OCI-LY7 (cell line): ENCODE data around the gene SLC16A3. TPM values are rescaled to one million over a fixed set of nuclear protein-coding genes. Genes with fewer than 3 reads are reported as not detected.

ENCODE experiments used
- BruUV-seq: library from RNA; stranded (reverse); fragments of 400-500 nt; replicated peaks from 2 replicates; lab custom pipeline; 2021; lab: Mats Ljungman, UMichigan
- CTCF ChIA-PET: fragments of 300-600 bp; sonication (Branson Sonifier 250); formaldehyde crosslinking; loops from one replicate; lab custom pipeline; 2022; ENCODE audit warnings: antibody characterized with exemption; ENCODE audit not compliant: unreplicated experiment; lab: Charles Lee
- POLR2A ChIA-PET: fragments of 300-600 bp; sonication (Branson Sonifier 250); formaldehyde crosslinking; loops from one replicate; lab custom pipeline; 2022; ENCODE audit warnings: antibody characterized with exemption; lab: Charles Lee
- DNase-seq: peaks from one replicate; pipeline ENCODE4 v3.0.0-alpha.2; 2015; ENCODE audit warnings: low spot score
- H2AFZ ChIP-seq: fragments of 200-600 bp; sonication (generic), shearing (Covaris generic); 2 replicates; pipeline ENCODE4 v1.6.1; 2014; ENCODE audit warnings: mild to moderate bottlenecking, antibody characterized with exemption, low read length, moderate library complexity
- H3K27ac ChIP-seq: fragments of 200-600 bp; sonication (generic); 2 replicates; pipeline ENCODE4 v1.5.1; 2014; ENCODE audit warnings: mixed run types, low read depth, mild to moderate bottlenecking, moderate library complexity, low read length, inconsistent platforms; ENCODE audit not compliant: poor library complexity, severe bottlenecking
- H3K36me3 ChIP-seq: fragments of 200-600 bp; sonication (generic); 2 replicates; pipeline ENCODE4 v1.6.1; 2014; ENCODE audit warnings: mild to moderate bottlenecking, antibody characterized with exemption, low read length, moderate library complexity, mixed read lengths; ENCODE audit not compliant: insufficient read depth
- H3K4me1 ChIP-seq: fragments of 200-600 bp; sonication (generic); 2 replicates; pipeline ENCODE4 v1.5.1; 2014; ENCODE audit warnings: mild to moderate bottlenecking, low read length; ENCODE audit not compliant: insufficient read depth, poor library complexity, severe bottlenecking
- H3K4me2 ChIP-seq: fragments of 200-600 bp; sonication (generic); 2 replicates; pipeline ENCODE4 v1.6.1; 2014; ENCODE audit warnings: mild to moderate bottlenecking, low read length
- H3K4me3 ChIP-seq: fragments of 200-600 bp; sonication (generic); 2 replicates; pipeline ENCODE4 v1.5.1; 2014; ENCODE audit warnings: mild to moderate bottlenecking, low read depth, low read length; ENCODE audit not compliant: poor library complexity, severe bottlenecking
- H3K79me2 ChIP-seq: fragments of 200-600 bp; sonication (generic); 2 replicates; pipeline ENCODE4 v1.6.1; 2016; ENCODE audit warnings: low read depth, mild to moderate bottlenecking, low read length, moderate library complexity, mixed read lengths; ENCODE audit not compliant: insufficient read depth
- H3K9me2 ChIP-seq: fragments of 200-600 bp; sonication (generic); 2 replicates; pipeline ENCODE4 v1.6.1; 2016; ENCODE audit warnings: mild to moderate bottlenecking, low read length, mixed read lengths; ENCODE audit not compliant: insufficient read depth
- H3K9me3 ChIP-seq: fragments of 200-600 bp; sonication (generic); 2 replicates; pipeline ENCODE4 v1.6.1; 2014; ENCODE audit warnings: mild to moderate bottlenecking, mixed run types, low read length, mixed read lengths
- H4K20me1 ChIP-seq: fragments of 200-600 bp; sonication (generic); 2 replicates; pipeline ENCODE4 v1.6.1; 2014; ENCODE audit warnings: mild to moderate bottlenecking, antibody characterized with exemption, low read length, moderate library complexity, mixed read lengths; ENCODE audit not compliant: insufficient read depth
- EZH2phosphoT487 ChIP-seq: fragments of 200-600 bp; sonication (generic); IDR thresholded peaks from 2 replicates; pipeline ENCODE4 v1.6.1; 2018; ENCODE audit warnings: low read depth, borderline replicate concordance, mild to moderate bottlenecking, mixed run types, antibody characterized with exemption, low read length, moderate library complexity, mixed read lengths
- intact Hi-C: fragments of 100-400 bp; cut with micrococcal nuclease; formaldehyde crosslinking; loops from one replicate; pipeline ENCODE4 v1.10.0; 2022; ENCODE audit not compliant: unreplicated experiment
- total RNA-seq, 2 experiments: library from RNA; depleted of rRNA in 1 of 2; stranded (reverse); fragments of >200 nt in 1 of 2; shearing (Covaris generic) in 1 of 2; gene quantifications; 2 replicates each; pipeline ENCODE4 v1.2.3, GENCODE V29; 2014 to 2022
- TF ChIP-seq, protein P1 (sequence below): fragments of 200-600 bp; sonication (generic); conservative IDR thresholded peaks from 2 replicates; pipeline ENCODE4 v1.5.1; 2014; ENCODE audit warnings: mild to moderate bottlenecking, antibody characterized with exemption, low read length, moderate library complexity, mixed read lengths

Gene SLC16A3
- total RNA-seq, 2 experiments from 2014 or later, result 21.6 to 55.0 TPM

DNA sequence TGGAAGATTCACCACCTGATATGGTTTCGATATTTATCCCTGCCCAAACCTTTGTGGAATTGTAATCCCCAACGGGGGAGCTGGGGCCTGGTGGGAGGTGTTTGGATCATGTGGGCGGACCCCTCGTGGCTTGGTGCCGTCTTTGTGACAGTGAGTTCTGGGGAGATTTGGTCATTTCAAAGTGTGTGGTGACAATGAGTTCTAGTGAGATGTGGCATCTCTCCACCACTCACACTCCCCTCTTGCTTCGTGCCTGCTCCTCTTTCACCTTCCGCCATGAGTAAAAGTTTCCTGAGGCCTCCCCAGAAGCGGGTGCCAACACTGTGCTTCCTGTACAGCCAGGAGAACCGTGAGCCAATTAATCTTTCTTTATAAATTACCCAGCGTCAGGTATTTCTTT lies 25.9 kb upstream of the SLC16A3 start:
- Histone ChIP-seq H3K4me3 (no peak overlapping the region), H3K27ac (no peak overlapping the region), H2AFZ (no peak overlapping the region), H3K36me3 (peaks cover 5% of the 10 kb centered on the region; the same call in 1 of the 2 replicates), H3K9me2 (no peaks in the 10 kb centered on the region), H3K4me1 (peaks cover 12% of the 10 kb centered on the region), H3K9me3 (no peaks in the 10 kb centered on the region), H4K20me1 (no peaks in the 10 kb centered on the region), H3K79me2 (no peaks in the 10 kb centered on the region), H3K4me2 (no peak overlapping the region)
- intact Hi-C loops, result no loop called here
- CTCF ChIA-PET, result no interaction called here
- DNase-seq, result no peak
- TF ChIP-seq EZH2phosphoT487, result no peak
- TF ChIP-seq, protein P1, sequence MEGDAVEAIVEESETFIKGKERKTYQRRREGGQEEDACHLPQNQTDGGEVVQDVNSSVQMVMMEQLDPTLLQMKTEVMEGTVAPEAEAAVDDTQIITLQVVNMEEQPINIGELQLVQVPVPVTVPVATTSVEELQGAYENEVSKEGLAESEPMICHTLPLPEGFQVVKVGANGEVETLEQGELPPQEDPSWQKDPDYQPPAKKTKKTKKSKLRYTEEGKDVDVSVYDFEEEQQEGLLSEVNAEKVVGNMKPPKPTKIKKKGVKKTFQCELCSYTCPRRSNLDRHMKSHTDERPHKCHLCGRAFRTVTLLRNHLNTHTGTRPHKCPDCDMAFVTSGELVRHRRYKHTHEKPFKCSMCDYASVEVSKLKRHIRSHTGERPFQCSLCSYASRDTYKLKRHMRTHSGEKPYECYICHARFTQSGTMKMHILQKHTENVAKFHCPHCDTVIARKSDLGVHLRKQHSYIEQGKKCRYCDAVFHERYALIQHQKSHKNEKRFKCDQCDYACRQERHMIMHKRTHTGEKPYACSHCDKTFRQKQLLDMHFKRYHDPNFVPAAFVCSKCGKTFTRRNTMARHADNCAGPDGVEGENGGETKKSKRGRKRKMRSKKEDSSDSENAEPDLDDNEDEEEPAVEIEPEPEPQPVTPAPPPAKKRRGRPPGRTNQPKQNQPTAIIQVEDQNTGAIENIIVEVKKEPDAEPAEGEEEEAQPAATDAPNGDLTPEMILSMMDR, result no peak
- POLR2A ChIA-PET, result interaction anchor here (0.5 kb wide), 1 partner anchor 92 kb away, joined by 4 read pairs; no protein-coding TSS in a partner anchor
- no TSS peak for BruUV-seq

DNA sequence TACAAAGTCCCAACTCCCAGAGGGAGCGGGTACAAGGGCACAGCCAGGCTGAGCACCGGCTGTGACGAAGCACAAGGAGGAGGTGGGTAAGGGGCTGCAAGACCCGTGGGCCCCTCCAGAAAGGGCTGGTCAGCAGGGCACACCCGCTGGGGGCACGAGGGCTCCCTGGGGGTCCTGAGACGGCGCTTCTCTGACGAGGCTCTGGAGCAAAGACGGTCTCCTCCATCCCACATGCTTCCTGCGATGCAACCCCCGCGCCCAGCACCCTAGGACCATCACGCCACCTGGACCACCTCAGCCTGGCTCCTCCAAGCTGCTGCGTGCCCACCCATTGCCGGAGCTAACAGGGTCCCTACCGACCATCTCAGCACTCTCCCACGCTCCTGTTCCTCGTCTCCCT lies 24.9 kb upstream of the SLC16A3 start:
- no peak overlapping the region for H3K4me2 ChIP-seq
- H3K9me3 ChIP-seq, result no peaks in the 10 kb centered on the region
- intact Hi-C loops, result no loop called here
- ChIA-PET CTCF (no interaction called here), POLR2A (no interaction called here)
- no TSS peak for BruUV-seq
- H3K4me3 ChIP-seq, result no peak overlapping the region
- H3K9me2 ChIP-seq, result no peaks in the 10 kb centered on the region
- no peak for TF ChIP-seq EZH2phosphoT487
- TF ChIP-seq, protein P1, result no peak
- no peak overlapping the region for H2AFZ ChIP-seq
- H3K79me2 ChIP-seq, result no peaks in the 10 kb centered on the region
- no peak for DNase-seq
- H3K27ac ChIP-seq, result no peak overlapping the region
- H4K20me1 ChIP-seq, result no peaks in the 10 kb centered on the region
- H3K4me1 ChIP-seq, result peaks cover 16% of the 10 kb centered on the region
- no peaks in the 10 kb centered on the region for H3K36me3 ChIP-seq

DNA sequence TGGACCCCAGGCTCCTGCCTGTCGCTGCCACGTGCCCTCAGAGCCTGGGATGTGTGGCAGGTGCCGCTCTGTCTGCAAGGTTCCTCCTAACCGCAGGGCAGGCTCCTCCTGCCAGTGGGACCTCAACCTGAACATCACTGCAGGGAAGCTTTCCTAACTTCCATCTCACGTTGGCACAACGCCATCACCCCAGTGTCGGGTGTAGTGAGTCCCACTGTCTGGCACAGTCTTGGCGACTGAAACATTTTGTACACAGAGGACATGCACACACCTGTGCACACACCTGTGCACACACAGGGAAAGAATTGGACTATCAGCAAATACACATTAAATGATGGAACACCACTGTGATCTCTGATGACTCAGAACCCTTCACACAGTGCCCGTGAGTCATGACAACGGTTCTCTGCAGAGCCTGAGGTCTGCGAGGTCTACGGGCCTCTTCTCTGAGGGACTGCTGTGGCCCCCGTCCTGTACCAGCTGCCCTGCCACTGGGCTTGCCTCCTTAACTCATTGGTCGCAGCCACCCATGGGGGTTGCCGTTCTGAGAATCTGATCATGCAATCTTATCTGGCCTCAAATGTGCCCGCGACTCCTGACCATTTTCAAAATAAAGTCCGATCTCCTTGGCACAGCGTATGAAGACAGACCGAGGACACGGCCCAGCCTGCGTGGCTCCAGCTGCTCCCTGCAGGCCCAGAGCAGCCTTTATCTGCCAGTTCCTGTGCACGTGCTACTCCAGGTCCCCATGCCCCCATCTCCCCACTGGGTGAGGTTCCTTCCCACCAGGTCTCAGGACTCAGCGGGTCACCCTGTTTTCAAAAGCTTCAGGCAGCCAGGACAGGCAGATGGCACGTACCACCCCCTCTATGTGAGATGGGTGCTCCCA lies 23.8 kb upstream of the SLC16A3 start:
- CTCF ChIA-PET, result no interaction called here
- Histone ChIP-seq H3K36me3 (no peaks in the 10 kb centered on the region), H3K4me3 (no peak overlapping the region), H3K27ac (no peak overlapping the region), H2AFZ (no peak overlapping the region), H3K9me2 (no peaks in the 10 kb centered on the region), H3K79me2 (no peaks in the 10 kb centered on the region), H3K4me1 (peaks cover 18% of the 10 kb centered on the region), H3K4me2 (no peak overlapping the region), H4K20me1 (no peaks in the 10 kb centered on the region), H3K9me3 (no peaks in the 10 kb centered on the region)
- DNase-seq, result no peak
- no TSS peak for BruUV-seq
- POLR2A ChIA-PET, result no interaction called here
- intact Hi-C loops, result loop anchor here (5.0 kb wide), 1 partner anchor 173 kb away; the partner anchor contains the start of gene RAC3
- TF ChIP-seq, protein P1, result no peak
- TF ChIP-seq EZH2phosphoT487, result no peak
